ENCODE results near the gene CFAP45.
A peak's percentile ranks its signal among the peaks of the same experiment; 100 is the strongest.
"Not testable (repeated sequence)": the region's sequence is repeated elsewhere in the genome, so short reads cannot be mapped to it uniquely, and the experiment has no call there.

The CFAP45 gene

GRCh38 chr1:159900755-159901360, 893 bp upstream of the CFAP45 start:
- no peaks in the 10 kb centered on the region for H3K36me3 ChIP-seq
- peak overlapping the region; percentile 67 to 71 for H3K27ac ChIP-seq
- TF ChIP-seq CTCF (IDR thresholded peaks at IDR 0.05): no peak
- no peaks in the 10 kb centered on the region for H3K9me3 ChIP-seq
- H3K4me3 ChIP-seq: no peak overlapping the region
- no peak for DNase-seq
- H3K27me3 ChIP-seq: no peaks in the 10 kb centered on the region
- intact Hi-C loops (cut with DNase I; ENCODE audit: low total_unique reads): no loop called here
- H3K4me1 ChIP-seq: peaks cover 0 to 22% (median 19%) of the 10 kb centered on the region in 4 donors

- H3K9me3 ChIP-seq; H3K36me3 ChIP-seq; H3K27me3 ChIP-seq; DNase-seq; intact Hi-C loops (cut with DNase I; ENCODE audit: low total_unique reads); H3K4me3 ChIP-seq: not testable (repeated sequence)
- Histone ChIP-seq H3K27ac (peak overlapping the region; percentile 67 to 71), H3K4me1 (peaks cover 0 to 22% (median 19%) of the 10 kb centered on the region in 4 donors)
Observed at GRCh38 chr1:159899634-159900033, 331 bp downstream of the CFAP45 start.

- no peak for TF ChIP-seq CTCF (IDR thresholded peaks at IDR 0.05)
- DNase-seq: no peak
- Histone ChIP-seq H3K27ac (peak overlapping the region in 1 of 2 donors; percentile 16), H3K27me3 (no peaks in the 10 kb centered on the region), H3K4me1 (peaks cover 0 to 22% (median 19%) of the 10 kb centered on the region in 4 donors), H3K36me3 (no peaks in the 10 kb centered on the region), H3K9me3 (no peaks in the 10 kb centered on the region), H3K4me3 (no peak overlapping the region)
- intact Hi-C loops (cut with DNase I; ENCODE audit: low total_unique reads): no loop called here
Observed at GRCh38 chr1:159898527-159898926, 1.4 kb downstream of the CFAP45 start.

- intact Hi-C loops (cut with DNase I; ENCODE audit: low total_unique reads): no loop called here
- H3K27me3 ChIP-seq: no peaks in the 10 kb centered on the region
- H3K27ac ChIP-seq: no peak overlapping the region
- H3K36me3 ChIP-seq: no peaks in the 10 kb centered on the region
- TF ChIP-seq CTCF (IDR thresholded peaks at IDR 0.05): no peak
- H3K9me3 ChIP-seq: no peaks in the 10 kb centered on the region
- no peak overlapping the region for H3K4me3 ChIP-seq
- no peak for DNase-seq
- H3K4me1 ChIP-seq: peaks cover 0 to 22% (median 19%) of the 10 kb centered on the region in 4 donors
Observed at GRCh38 chr1:159897962-159898361, 2.0 kb downstream of the CFAP45 start.

GRCh38 chr1:159896546-159896930, 3.4 kb downstream of the CFAP45 start:
- TF ChIP-seq CTCF (IDR thresholded peaks at IDR 0.05): no peak
- Histone ChIP-seq H3K27me3 (no peaks in the 10 kb centered on the region), H3K36me3 (no peaks in the 10 kb centered on the region), H3K4me3 (no peak overlapping the region), H3K4me1 (peaks cover 0 to 20% (median 18%) of the 10 kb centered on the region in 4 donors), H3K27ac (no peak overlapping the region), H3K9me3 (no peaks in the 10 kb centered on the region)
- intact Hi-C loops (cut with DNase I; ENCODE audit: low total_unique reads): no loop called here
- DNase-seq: no peak

GRCh38 chr1:159895836-159896545, 4.0 kb downstream of the CFAP45 start:
- DNase-seq: peak in 1 of 2 donors; percentile 45
- H3K36me3 ChIP-seq: no peaks in the 10 kb centered on the region
- peaks cover 0 to 17% (median 14%) of the 10 kb centered on the region in 4 donors for H3K4me1 ChIP-seq
- no peaks in the 10 kb centered on the region for H3K9me3 ChIP-seq
- H3K27me3 ChIP-seq: no peaks in the 10 kb centered on the region
- no peak overlapping the region for H3K4me3 ChIP-seq
- no peak for TF ChIP-seq CTCF (IDR thresholded peaks at IDR 0.05)
- H3K27ac ChIP-seq: no peak overlapping the region
- intact Hi-C loops (cut with DNase I; ENCODE audit: low total_unique reads): no loop called here

Data from tibial artery (tissue), 4 donors.